Adipose tissue (tissue), 3 donors: ENCODE measurements around the gene PFDN2. TPM values are rescaled to one million over a fixed set of nuclear protein-coding genes. Genes with fewer than 3 reads are reported as not detected.

Experiments
- H3K27ac ChIP-seq: one replicate; pipeline ENCODE4 v1.5.1; 2013; ENCODE audit warnings: low read depth, low read length
- WGBS, 3 donors: extraction: QIAGEN DNeasy Blood & Tissue Kit; methylation state at CpG; one replicate each; pipeline ENCODE4 v1.1.7; 2013; 5-methylcytosine and 5-hydroxymethylcytosine counted together
- polyA plus RNA-seq, 3 donors: library from polyadenylated mRNA; stranded (reverse); fragments of 200-250 nt; gene quantifications; one replicate each; pipeline ENCODE4 v1.2.3, GENCODE V29; 2013
- donor health status: healthy with polysubstance abuse.
- donor health status: Bipolar disorder and iron deficiency.
- donor health status: healthy.

PFDN2 gene
- polyA plus RNA-seq, result 100 to 1,000 TPM in 2 of 3 donors, 10 to 100 TPM in 1; 53.0 to 201 (median 139) TPM

- H3K27ac ChIP-seq, result peak within 1 kb of the TSS; percentile 48
- WGBS, 3 donors, result 0 to 1% (median 0%) methylated on average over 58 of the region's 58 CpGs
Observed at GRCh38 chr1:161117759-161118581, at the start of gene PFDN2, which contains the start of gene NIT1. Gene PFDN2 (minus strand): TSS chr1:161118037. CDS start chr1:161118026, 11 bp downstream. Gene NIT1 (plus strand): TSS chr1:161118105. CDS start chr1:161118177, 72 bp downstream.

GRCh38 chr1:161166669-161167548 is 49.1 kb upstream of the PFDN2 start:
- WGBS, 3 donors, result 6 to 10% (median 8%) methylated on average over 33 of the region's 33 CpGs
- H3K27ac ChIP-seq, result no peak overlapping the region

DNA sequence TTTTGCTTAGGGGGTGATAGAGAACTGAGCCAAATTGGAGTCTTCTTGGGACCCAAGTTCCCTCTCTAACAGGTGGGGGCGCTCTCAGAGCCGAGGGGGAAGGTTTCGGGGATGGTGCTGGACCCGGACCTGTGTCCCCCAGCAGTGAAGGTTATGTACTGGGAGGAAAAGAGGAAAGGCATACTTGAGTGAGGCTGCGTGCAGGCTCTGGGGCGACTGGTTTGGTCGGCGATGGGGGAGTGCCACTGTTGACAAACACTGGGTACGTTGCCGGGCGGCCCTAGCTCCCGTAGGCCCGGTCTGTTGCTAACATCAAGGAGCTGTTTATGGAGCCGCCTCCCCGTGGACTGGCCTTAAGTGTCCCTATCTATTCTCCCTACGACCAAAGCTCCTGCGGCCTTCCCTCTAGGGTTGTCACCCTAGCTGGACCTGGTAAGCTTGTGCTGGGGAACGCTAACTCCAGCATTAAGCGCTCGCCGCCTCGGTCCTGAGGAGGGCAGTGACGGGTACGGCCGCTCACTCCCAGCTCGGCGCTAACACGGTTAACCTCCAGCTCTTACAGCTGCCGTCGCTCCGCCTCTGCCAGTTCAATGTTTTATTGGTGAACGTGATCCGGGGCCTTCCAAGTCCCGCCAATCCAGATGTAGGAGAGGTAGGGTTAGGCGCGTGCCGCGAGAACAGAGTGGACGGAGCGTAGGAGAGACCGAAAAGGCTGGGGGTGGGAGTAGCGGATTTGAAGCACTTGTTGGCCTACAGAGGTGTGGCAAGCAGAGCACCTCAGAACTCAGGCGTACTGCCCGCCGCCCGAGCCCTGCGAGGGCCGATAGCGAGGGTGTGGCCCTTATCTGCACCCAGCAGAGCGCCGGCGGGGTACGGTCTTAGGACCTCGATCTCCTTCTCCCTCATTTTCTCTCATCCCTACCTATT is 48.2 kb upstream of the PFDN2 start, which contains the start of gene PPOX:
TSS of gene PPOX (plus strand) at position 685 of the 927 bp plus-strand sequence. CDS start 422 bp downstream, outside the sequence.
- WGBS, 3 donors, result 0 to 1% (median 1%) methylated on average over 54 of the region's 54 CpGs

DNA sequence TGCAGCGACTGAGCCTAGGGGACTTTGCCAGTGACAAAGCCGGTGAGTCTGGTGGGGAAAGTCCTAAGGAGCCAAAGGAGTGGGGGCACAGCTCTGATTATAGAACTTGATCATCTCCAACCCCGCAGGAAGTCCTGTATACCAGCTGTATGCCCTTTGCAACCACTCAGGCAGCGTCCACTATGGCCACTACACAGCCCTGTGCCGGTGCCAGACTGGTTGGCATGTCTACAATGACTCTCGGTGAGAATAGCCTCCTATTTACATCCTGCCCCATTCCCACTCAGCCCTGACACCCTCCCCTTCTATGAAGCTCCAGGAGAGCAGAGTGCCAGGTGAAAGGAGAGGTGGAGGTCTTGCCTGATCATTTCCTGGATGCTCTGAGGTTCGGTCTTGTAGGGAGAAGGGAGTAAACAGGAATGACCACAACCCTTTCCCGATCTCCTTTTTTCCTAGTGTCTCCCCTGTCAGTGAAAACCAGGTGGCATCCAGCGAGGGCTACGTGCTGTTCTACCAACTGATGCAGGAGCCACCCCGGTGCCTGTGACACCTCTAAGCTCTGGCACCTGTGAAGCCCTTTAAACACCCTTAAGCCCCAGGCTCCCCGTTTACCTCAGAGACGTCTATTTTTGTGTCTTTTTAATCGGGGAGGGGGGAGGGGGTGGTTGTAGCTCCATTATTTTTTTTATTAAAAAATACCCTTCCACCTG is 47.2 kb upstream of the PFDN2 start:
- 60 to 70% (median 65%) methylated on average over 14 of the region's 14 CpGs for WGBS, 3 donors
- peak overlapping the region; percentile 31 for H3K27ac ChIP-seq

More for the DNA sequence above, 48.2 kb upstream of the PFDN2 start, which contains the start of gene PPOX:
- peak within 1 kb of the TSS; percentile 70 for H3K27ac ChIP-seq

DNA sequence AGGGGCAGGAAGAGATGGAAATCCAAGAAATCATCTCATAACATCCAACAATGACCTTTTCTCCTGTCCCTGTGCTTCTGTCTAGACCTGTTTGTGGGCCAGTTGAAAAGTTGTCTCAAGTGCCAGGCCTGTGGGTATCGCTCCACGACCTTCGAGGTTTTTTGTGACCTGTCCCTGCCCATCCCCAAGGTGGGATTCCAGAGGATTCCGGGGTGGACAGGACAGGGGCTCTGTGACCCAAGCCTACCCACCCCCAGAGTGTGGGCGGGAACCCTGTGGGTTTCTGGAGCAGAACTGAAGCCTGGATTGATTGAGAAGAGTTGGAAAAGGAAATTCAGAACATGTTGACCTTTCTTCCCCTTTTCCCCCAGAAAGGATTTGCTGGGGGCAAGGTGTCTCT is 46.0 kb upstream of the PFDN2 start:
- no peak overlapping the region for H3K27ac ChIP-seq
- 83 to 93% (median 93%) methylated on average over 5 of the region's 5 CpGs for WGBS, 3 donors

DNA sequence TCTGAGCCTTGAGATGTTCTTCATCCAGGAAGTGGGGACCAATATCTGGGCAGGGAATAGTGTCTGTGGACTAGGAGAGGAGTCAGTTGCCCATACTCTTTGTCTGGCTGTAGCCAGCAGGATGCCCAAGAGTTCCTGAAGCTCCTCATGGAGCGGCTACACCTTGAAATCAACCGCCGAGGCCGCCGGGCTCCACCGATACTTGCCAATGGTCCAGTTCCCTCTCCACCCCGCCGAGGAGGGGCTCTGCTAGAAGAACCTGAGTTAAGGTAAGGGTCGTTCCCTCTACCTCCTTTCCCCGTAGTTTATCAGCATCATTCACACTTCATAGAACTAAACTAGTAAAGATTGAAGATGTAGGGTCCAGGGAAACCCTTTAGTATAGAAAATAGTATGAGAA is 45.0 kb upstream of the PFDN2 start:
- no peak overlapping the region for H3K27ac ChIP-seq

DNA sequence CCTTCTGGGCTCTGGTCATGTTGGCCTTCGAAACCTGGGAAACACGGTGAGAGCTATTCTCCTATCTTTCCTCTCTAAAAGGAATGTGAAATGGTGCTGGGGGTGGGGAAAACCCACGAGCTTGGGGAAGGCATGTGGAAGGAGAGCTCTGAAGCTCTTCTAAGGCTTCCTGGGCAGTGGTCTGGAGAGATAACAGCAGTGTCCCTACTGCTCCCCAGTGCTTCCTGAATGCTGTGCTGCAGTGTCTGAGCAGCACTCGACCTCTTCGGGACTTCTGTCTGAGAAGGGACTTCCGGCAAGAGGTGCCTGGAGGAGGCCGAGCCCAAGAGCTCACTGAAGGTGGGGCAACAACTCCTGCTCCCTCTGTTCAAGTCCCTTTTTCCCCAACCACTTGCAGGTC is 44.2 kb upstream of the PFDN2 start:
- no peak overlapping the region for H3K27ac ChIP-seq
- 80 to 82% (median 81%) methylated on average over 7 of the region's 7 CpGs for WGBS, 3 donors

More for the DNA sequence above, 45.0 kb upstream of the PFDN2 start:
- 92 to 93% (median 93%) methylated on average over 10 of the region's 10 CpGs for WGBS, 3 donors

GRCh38 chr1:161161652-161162051 is 43.8 kb upstream of the PFDN2 start:
- H3K27ac ChIP-seq, result no peak overlapping the region
- 88 to 89% (median 88%) methylated on average over 5 of the region's 5 CpGs for WGBS, 3 donors

DNA sequence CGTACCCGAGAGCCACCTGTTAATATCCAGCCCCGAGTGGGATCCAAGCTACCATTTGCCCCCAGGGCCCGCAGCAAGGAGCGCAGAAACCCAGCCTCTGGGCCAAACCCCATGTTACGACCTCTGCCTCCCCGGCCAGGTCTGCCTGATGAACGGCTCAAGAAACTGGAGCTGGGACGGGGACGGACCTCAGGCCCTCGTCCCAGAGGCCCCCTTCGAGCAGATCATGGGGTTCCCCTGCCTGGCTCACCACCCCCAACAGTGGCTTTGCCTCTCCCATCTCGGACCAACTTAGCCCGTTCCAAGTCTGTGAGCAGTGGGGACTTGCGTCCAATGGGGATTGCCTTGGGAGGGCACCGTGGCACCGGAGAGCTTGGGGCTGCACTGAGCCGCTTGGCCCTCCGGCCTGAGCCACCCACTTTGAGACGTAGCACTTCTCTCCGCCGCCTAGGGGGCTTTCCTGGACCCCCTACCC is 42.9 kb upstream of the PFDN2 start:
- WGBS, 3 donors, result 91 to 95% (median 93%) methylated on average over 22 of the region's 22 CpGs
- H3K27ac ChIP-seq, result no peak overlapping the region

DNA sequence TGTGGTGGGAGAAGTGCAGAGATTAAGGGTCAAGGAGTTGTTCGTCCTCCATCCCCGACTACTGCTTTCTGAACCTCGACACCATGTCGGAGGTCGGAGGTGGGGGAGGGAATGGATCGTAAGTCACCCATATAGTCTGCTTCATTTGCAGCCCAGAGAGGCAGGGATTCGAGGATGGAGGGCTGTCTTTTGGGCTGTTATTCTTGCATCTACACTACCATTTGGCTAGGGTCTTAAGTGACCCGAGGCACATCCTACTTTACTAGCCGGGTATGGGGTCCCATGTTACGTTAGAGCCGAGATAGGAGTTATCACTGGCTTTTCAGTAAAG is 42.0 kb upstream of the PFDN2 start:
- 4 to 9% (median 8%) methylated on average over 11 of the region's 11 CpGs for whole genome bisulfite sequencing, 3 donors
- H3K27ac ChIP-seq, result no peak overlapping the region

DNA sequence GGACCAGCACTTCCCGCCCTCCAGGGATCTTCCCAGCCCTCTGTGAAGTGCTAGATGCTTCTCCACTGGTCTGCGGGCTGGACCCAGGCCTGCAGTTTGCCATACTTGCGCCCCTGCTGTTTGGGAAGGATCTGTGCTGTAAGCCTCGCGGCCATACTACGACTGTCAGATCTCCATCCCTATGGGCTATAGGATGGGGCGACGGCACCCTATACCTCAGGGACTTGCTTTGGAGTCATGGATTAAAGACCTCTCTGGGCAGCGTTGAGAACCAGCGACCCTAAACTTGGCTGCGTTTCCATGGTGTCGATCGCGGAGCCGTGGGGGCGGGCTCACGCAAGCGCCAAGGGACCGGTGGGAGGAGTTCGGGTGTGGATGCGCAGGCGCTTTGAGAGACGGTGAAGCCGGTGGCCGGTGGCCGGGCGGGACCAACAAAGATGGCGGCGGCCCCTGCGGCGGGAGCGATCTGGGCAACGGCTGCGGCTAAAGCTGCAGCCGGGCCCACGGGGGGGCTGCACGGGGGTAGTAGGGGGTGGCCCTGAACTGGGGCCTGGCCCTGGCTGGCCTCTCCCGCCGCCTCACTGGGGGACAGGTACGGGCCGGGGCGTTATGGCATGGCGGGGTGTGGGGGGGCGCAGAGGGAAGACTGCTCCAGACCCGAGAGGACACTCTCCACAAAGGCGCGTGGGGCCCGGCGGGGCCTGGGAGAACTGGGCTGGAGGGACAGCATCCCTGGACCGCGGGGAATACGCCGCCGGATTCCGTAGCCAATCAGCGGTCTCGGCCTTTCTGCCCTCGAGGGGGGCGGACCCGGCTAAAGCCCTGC is 41.5 kb upstream of the PFDN2 start, which contains the start of gene USP21:
TSS of gene USP21 (plus strand) at position 414 of the 826 bp plus-strand sequence. CDS start 1,141 bp downstream, outside the sequence.
- no peak within 1 kb of the TSS for H3K27ac ChIP-seq
- WGBS, 3 donors, result 1 to 2% (median 2%) methylated on average over 49 to 60 of the region's 60 CpGs

- WGBS, 3 donors, result 61 to 71% (median 67%) methylated on average over 9 of the region's 9 CpGs
- no peak overlapping the region for H3K27ac ChIP-seq
Observed at GRCh38 chr1:161158316-161159010, 40.6 kb upstream of the PFDN2 start.

DNA sequence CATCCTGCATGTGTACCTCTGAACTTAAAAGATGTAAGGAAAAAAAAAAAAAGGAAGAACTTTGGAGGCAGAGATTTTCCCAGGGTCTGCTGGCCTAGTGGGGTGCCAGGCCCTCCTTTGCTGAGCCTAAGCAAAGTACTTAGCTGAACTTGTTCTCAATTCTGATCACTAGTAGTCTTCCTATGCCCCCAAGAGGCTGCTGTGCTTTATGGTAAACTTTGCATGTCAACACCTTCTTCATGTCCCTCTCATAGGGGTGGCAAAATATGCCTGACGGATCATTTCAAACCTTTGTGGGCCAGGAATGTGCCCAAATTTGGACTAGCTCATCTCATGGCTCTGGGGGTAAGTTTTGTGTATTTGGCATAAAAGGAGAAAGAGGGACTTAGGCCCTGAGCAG is 40.0 kb upstream of the PFDN2 start:
- H3K27ac ChIP-seq, result no peak overlapping the region
- 93 to 100% (median 94%) methylated on average over 1 of the region's 1 CpG for WGBS, 3 donors

DNA sequence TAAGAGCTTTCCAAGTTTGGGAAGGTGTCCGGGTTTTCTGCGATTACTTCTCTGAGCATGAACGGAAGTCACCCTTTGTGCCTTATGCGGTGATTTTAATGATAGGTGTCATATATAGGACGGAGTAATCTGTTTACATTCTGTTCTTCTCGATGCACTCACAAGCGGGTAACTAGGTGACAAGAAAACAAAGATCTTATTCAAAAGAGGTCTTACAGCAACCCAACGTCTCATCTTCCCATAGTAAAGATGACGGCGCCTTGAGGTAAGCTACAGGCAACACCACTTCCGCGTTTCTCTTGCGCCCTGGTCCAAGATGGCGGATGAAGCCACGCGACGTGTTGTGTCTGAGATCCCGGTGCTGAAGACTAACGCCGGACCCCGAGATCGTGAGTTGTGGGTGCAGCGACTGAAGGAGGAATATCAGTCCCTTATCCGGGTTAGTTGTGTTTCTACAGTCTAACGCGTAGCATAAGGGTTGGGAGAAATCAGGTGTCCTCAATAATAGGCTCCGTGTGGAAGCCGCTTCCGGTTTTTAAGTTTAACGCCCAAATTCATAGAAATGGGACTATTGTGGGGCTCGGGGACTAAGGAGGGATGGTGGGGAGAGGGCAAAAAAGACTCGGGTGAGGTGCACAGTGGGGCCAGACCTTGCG is 36.0 kb upstream of the PFDN2 start, which contains the start of gene UFC1:
TSS of gene UFC1 (plus strand) at position 297 of the 656 bp plus-strand sequence. CDS start at position 317, 20 bp downstream.
- WGBS, 3 donors, result 0 to 1% (median 1%) methylated on average over 33 of the region's 33 CpGs
- H3K27ac ChIP-seq, result peak within 1 kb of the TSS; percentile 83

- WGBS, 3 donors, result 19 to 24% (median 20%) methylated on average over 9 of the region's 9 CpGs
- no peak overlapping the region for H3K27ac ChIP-seq
Observed at GRCh38 chr1:161153176-161153575, 35.3 kb upstream of the PFDN2 start.
